ENCODE results near the gene PAK2.
"Not testable (repeated sequence)": the region's sequence is repeated elsewhere in the genome, so short reads cannot be mapped to it uniquely, and the experiment has no call there.

PAK2 gene

GRCh38 chr3:196736670-196737374 is 2.8 kb upstream of the PAK2 start:
- DNase-seq, result no peak

- no peak for DNase-seq
These were observed 2.0 kb upstream of the PAK2 start for GRCh38 chr3:196737655-196738054.

GRCh38 chr3:196740481-196741248 is 1.0 kb downstream of the PAK2 start:
- DNase-seq, result no peak

GRCh38 chr3:196741249-196741889 is 1.7 kb downstream of the PAK2 start:
- DNase-seq, result no peak

- not testable (repeated sequence) for DNase-seq
These were observed 3.9 kb downstream of the PAK2 start for GRCh38 chr3:196743569-196743968.

- DNase-seq, result no peak
These were observed 9.5 kb downstream of the PAK2 start for GRCh38 chr3:196749125-196749524.

GRCh38 chr3:196753201-196753600 is 13.5 kb downstream of the PAK2 start:
- no peak for DNase-seq

GRCh38 chr3:196754091-196754981 is 14.7 kb downstream of the PAK2 start:
- DNase-seq, result no peak

GRCh38 chr3:196756732-196757131 is 17.1 kb downstream of the PAK2 start:
- DNase-seq, result no peak

- no peak for DNase-seq
These were observed 18.5 kb downstream of the PAK2 start for GRCh38 chr3:196757876-196758739.

GRCh38 chr3:196763179-196763578 is 23.5 kb downstream of the PAK2 start:
- DNase-seq, result no peak

- no peak for DNase-seq
These were observed 25.8 kb downstream of the PAK2 start for GRCh38 chr3:196765454-196765853.

GRCh38 chr3:196771067-196771466 is 31.4 kb downstream of the PAK2 start:
- DNase-seq, result no peak

GRCh38 chr3:196772102-196772501 is 32.4 kb downstream of the PAK2 start:
- DNase-seq, result no peak

GRCh38 chr3:196772897-196773296 is 33.2 kb downstream of the PAK2 start:
- no peak for DNase-seq

- no peak for DNase-seq
These were observed 34.6 kb downstream of the PAK2 start for GRCh38 chr3:196774191-196774820.

- no peak for DNase-seq
These were observed 35.3 kb downstream of the PAK2 start for GRCh38 chr3:196774848-196775422.

- DNase-seq, result no peak
These were observed 36.3 kb downstream of the PAK2 start for GRCh38 chr3:196775938-196776337.

GRCh38 chr3:196777836-196778235 is 38.2 kb downstream of the PAK2 start:
- DNase-seq, result no peak

GRCh38 chr3:196778755-196779154 is 39.1 kb downstream of the PAK2 start:
- no peak for DNase-seq

GRCh38 chr3:196782511-196782910 is 42.9 kb downstream of the PAK2 start:
- DNase-seq, result no peak
